ENCODE data around the gene OR52I2.

OR52I2 gene

GRCh38 chr11:4578624-4579023 lies 2.9 kb upstream of the OR52I2 start:
- no peak for TF ChIP-seq CTCF (IDR thresholded peaks at IDR 0.05; ENCODE audit: low read depth, low read length)
- H3K4me3 ChIP-seq (ENCODE audit: low read depth, low read length) = no peak overlapping the region

GRCh38 chr11:4580124-4580523 lies 1.4 kb upstream of the OR52I2 start:
- H3K4me3 ChIP-seq (ENCODE audit: low read depth, low read length) = no peak overlapping the region
- TF ChIP-seq CTCF (IDR thresholded peaks at IDR 0.05; ENCODE audit: low read depth, low read length) = no peak

GRCh38 chr11:4589017-4589416 lies 7.5 kb downstream of the OR52I2 start:
- no peak for TF ChIP-seq CTCF (IDR thresholded peaks at IDR 0.05; ENCODE audit: low read depth, low read length)

GRCh38 chr11:4593739-4594138 lies 12.2 kb downstream of the OR52I2 start, which contains the start of gene OR52I1:
Gene OR52I1 (plus strand): TSS chr11:4594039. CDS start chr11:4594039, 0 bp downstream.
- TF ChIP-seq CTCF (IDR thresholded peaks at IDR 0.05; ENCODE audit: low read depth, low read length) = no peak
- H3K4me3 ChIP-seq (ENCODE audit: low read depth, low read length) = no peak within 1 kb of the TSS

More at GRCh38 chr11:4589017-4589416, 7.5 kb downstream of the OR52I2 start:
- no peak overlapping the region for H3K4me3 ChIP-seq (ENCODE audit: low read depth, low read length)

- no peak for TF ChIP-seq CTCF (IDR thresholded peaks at IDR 0.05; ENCODE audit: low read depth, low read length)
Observed at GRCh38 chr11:4605057-4605456, 23.5 kb downstream of the OR52I2 start.

GRCh38 chr11:4606231-4607015 lies 24.9 kb downstream of the OR52I2 start:
- no peak for TF ChIP-seq CTCF (IDR thresholded peaks at IDR 0.05; ENCODE audit: low read depth, low read length)
- no peak overlapping the region for H3K4me3 ChIP-seq (ENCODE audit: low read depth, low read length)

More at GRCh38 chr11:4605057-4605456, 23.5 kb downstream of the OR52I2 start:
- no peak overlapping the region for H3K4me3 ChIP-seq (ENCODE audit: low read depth, low read length)

- peak overlapping the region; percentile 73 for H3K4me3 ChIP-seq (ENCODE audit: low read depth, low read length)
- TF ChIP-seq CTCF (IDR thresholded peaks at IDR 0.05; ENCODE audit: low read depth, low read length) = no peak
Observed at GRCh38 chr11:4607096-4607495, 25.6 kb downstream of the OR52I2 start.

All from WI38 (cell line).